Measurements from ENCODE around the gene ATP6V1G3.

ATP6V1G3 gene

DNA sequence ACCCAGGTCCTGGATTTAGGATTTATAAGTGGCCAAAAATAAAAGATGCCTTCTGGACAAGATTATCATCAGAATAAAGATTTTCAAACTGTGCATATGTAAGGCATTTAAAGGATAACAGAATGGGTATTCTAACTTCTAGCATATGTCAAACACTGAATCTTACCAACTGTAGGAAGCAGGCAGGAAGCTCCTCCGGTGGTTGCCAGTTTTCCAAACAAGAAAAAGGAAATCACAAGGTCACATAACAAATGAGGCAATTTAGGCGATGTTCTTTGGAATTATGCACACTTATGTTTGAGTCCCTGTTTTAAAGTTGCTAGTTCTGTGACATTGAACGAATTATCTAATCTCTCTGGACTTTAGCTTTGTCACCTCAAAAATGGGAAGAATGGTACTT lies 48.9 kb downstream of the ATP6V1G3 start:
- Histone ChIP-seq H3K27ac (no peak overlapping the region), H3K4me1 (ENCODE audit: control insufficient read depth in 1 of 2, insufficient read depth in 1 of 2, low read depth in 1 of 2, low read length in 1 of 2) (no peaks in the 10 kb centered on the region), H3K9me3 (no peaks in the 10 kb centered on the region), H3K4me3 (ENCODE audit: low read depth in 1 of 2, low read length in 1 of 2) (no peak overlapping the region), H3K36me3 (no peaks in the 10 kb centered on the region), H3K27me3 (no peaks in the 10 kb centered on the region)
- TF ChIP-seq, protein P1, sequence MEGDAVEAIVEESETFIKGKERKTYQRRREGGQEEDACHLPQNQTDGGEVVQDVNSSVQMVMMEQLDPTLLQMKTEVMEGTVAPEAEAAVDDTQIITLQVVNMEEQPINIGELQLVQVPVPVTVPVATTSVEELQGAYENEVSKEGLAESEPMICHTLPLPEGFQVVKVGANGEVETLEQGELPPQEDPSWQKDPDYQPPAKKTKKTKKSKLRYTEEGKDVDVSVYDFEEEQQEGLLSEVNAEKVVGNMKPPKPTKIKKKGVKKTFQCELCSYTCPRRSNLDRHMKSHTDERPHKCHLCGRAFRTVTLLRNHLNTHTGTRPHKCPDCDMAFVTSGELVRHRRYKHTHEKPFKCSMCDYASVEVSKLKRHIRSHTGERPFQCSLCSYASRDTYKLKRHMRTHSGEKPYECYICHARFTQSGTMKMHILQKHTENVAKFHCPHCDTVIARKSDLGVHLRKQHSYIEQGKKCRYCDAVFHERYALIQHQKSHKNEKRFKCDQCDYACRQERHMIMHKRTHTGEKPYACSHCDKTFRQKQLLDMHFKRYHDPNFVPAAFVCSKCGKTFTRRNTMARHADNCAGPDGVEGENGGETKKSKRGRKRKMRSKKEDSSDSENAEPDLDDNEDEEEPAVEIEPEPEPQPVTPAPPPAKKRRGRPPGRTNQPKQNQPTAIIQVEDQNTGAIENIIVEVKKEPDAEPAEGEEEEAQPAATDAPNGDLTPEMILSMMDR (IDR thresholded peaks at IDR 0.05) = no peak

DNA sequence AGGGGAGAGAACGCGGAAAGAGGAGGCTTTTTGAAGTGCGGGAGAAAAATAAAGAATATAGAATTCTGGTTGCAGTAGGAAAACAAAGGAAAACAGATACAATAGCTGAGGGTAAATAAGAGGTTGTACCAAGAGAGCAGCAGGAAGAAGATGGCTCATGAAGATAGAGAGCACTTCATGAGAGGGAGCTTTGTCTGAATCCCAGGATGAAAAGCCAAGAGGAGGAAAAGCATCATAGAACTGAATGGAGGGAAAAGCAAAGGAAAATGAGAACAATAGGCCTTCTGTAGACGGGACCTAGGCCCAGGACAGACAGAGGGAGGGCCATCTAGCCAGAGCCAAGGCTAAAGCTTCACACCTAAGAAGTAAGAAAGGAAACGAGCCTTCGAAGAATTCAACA lies 49.5 kb downstream of the ATP6V1G3 start:
- H3K36me3 ChIP-seq = no peaks in the 10 kb centered on the region
- H3K27me3 ChIP-seq = no peaks in the 10 kb centered on the region
- H3K27ac ChIP-seq = no peak overlapping the region
- H3K4me1 ChIP-seq (ENCODE audit: control insufficient read depth in 1 of 2, insufficient read depth in 1 of 2, low read depth in 1 of 2, low read length in 1 of 2) = no peaks in the 10 kb centered on the region
- H3K9me3 ChIP-seq = no peaks in the 10 kb centered on the region
- no peak overlapping the region for H3K4me3 ChIP-seq (ENCODE audit: low read depth in 1 of 2, low read length in 1 of 2)
- TF ChIP-seq, protein P1 (IDR thresholded peaks at IDR 0.05) = no peak

DNA sequence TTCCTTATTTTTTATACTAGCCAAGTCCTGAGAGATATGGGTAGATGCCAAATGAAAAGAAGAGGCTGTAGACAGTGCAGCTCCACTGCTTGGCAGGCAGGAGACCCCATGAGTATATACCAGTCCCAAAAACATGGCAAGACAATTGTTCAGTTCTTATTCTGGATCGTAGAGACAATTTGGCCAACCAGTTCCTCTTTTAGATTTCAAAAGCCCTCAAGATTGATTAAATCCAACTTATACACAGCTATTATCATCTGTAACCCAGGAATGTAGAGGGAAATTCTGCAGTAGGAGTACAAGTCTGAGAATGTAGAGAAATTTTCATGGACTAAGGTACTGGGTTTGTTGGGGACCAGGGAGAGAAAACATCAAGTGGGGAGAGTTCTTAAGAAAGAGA lies 50.3 kb downstream of the ATP6V1G3 start:
- Histone ChIP-seq H3K27me3 (no peaks in the 10 kb centered on the region), H3K4me1 (ENCODE audit: control insufficient read depth in 1 of 2, insufficient read depth in 1 of 2, low read depth in 1 of 2, low read length in 1 of 2) (no peaks in the 10 kb centered on the region), H3K36me3 (no peaks in the 10 kb centered on the region), H3K4me3 (ENCODE audit: low read depth in 1 of 2, low read length in 1 of 2) (no peak overlapping the region), H3K27ac (no peak overlapping the region), H3K9me3 (no peaks in the 10 kb centered on the region)
- TF ChIP-seq, protein P1 (IDR thresholded peaks at IDR 0.05) = no peak

DNA sequence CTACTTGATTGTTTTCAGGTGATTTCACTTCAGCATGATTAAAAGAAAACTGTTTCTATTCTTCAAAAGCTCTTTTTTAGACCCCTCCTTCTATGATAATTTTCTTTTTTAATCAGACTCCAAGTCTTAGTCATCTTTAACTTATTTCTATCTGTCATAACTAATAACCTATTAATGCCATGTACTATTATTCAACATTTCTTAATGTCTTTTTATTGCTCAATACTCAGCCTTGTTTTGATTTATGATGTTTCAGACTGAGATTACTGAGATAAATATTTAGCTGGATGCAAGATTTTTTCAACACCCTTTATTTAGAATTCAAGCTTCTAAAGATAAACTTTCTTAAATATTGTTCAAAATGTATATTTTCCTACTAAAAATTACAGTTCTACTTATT lies 53.6 kb downstream of the ATP6V1G3 start:
- no peaks in the 10 kb centered on the region for H3K36me3 ChIP-seq
- H3K27me3 ChIP-seq = no peaks in the 10 kb centered on the region
- no peak overlapping the region for H3K27ac ChIP-seq
- no peaks in the 10 kb centered on the region for H3K9me3 ChIP-seq
- H3K4me3 ChIP-seq (ENCODE audit: low read depth in 1 of 2, low read length in 1 of 2) = no peak overlapping the region
- H3K4me1 ChIP-seq (ENCODE audit: control insufficient read depth in 1 of 2, insufficient read depth in 1 of 2, low read depth in 1 of 2, low read length in 1 of 2) = no peaks in the 10 kb centered on the region
- TF ChIP-seq, protein P1 (IDR thresholded peaks at IDR 0.05) = no peak

DNA sequence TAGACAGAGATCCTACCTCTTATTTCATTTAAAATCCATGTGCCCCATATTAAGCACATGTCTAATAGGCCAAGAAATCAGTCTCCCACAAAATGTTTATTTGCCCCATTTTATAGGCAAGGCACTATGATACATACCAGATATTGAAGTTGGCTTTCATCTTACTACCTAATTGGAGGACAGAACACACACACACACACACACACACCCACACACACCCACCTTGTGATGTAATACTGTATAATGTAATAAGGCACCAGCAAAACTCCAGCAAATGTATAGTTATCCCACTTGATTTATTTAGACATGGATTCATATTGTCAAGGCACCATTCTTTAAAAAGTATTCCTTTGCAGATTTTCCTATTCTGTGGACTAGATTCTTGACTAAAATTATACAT lies 56.8 kb downstream of the ATP6V1G3 start:
- Histone ChIP-seq H3K27ac (no peak overlapping the region), H3K4me1 (ENCODE audit: control insufficient read depth in 1 of 2, insufficient read depth in 1 of 2, low read depth in 1 of 2, low read length in 1 of 2) (no peaks in the 10 kb centered on the region), H3K4me3 (ENCODE audit: low read depth in 1 of 2, low read length in 1 of 2) (no peak overlapping the region), H3K27me3 (no peaks in the 10 kb centered on the region), H3K36me3 (no peaks in the 10 kb centered on the region), H3K9me3 (no peaks in the 10 kb centered on the region)
- TF ChIP-seq, protein P1 (IDR thresholded peaks at IDR 0.05) = no peak

DNA sequence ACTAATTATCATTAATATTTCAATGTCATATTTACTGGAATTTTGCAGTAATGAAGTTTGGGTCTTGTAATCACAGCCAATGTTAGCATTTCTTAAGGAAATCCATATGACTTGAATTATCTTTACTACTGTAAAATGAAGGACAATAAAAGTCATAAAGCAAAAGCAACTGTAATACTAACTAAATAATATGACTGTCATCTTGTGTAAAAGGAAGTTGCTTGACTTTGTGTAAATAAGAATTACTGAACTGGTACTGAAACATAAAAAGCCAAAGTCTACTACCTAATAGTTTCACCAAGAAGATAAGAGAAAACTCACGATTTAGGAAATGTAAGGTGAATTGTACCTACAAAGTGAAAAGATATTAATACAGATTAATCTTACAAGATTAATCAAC lies 57.5 kb downstream of the ATP6V1G3 start:
- TF ChIP-seq, protein P1 (IDR thresholded peaks at IDR 0.05) = no peak
- H3K9me3 ChIP-seq = no peaks in the 10 kb centered on the region
- H3K4me1 ChIP-seq (ENCODE audit: control insufficient read depth in 1 of 2, insufficient read depth in 1 of 2, low read depth in 1 of 2, low read length in 1 of 2) = no peaks in the 10 kb centered on the region
- H3K27ac ChIP-seq = no peak overlapping the region
- no peaks in the 10 kb centered on the region for H3K36me3 ChIP-seq
- H3K4me3 ChIP-seq (ENCODE audit: low read depth in 1 of 2, low read length in 1 of 2) = no peak overlapping the region
- no peaks in the 10 kb centered on the region for H3K27me3 ChIP-seq
